HG03469 (cell line): ENCODE data around the gene TMEM91.
"Not testable (repeated sequence)": the region's sequence is repeated elsewhere in the genome, so short reads cannot be mapped to it uniquely, and the experiment has no call there.

ENCODE experiments used
- ATAC-seq: cut with Tn5 transposase; IDR thresholded peaks from one replicate; pipeline ENCODE4 v1.9.1; 2021; ENCODE audit warnings: mild to moderate bottlenecking, moderate library complexity, moderate number of reproducible peaks; ENCODE audit not compliant: unreplicated experiment

TMEM91 gene

GRCh38 chr19:41373993-41374392 lies 2.3 kb upstream of the TMEM91 start:
- no peak for ATAC-seq

- no peak for ATAC-seq
Measured at GRCh38 chr19:41376998-41377365, 649 bp downstream of the TMEM91 start.

DNA sequence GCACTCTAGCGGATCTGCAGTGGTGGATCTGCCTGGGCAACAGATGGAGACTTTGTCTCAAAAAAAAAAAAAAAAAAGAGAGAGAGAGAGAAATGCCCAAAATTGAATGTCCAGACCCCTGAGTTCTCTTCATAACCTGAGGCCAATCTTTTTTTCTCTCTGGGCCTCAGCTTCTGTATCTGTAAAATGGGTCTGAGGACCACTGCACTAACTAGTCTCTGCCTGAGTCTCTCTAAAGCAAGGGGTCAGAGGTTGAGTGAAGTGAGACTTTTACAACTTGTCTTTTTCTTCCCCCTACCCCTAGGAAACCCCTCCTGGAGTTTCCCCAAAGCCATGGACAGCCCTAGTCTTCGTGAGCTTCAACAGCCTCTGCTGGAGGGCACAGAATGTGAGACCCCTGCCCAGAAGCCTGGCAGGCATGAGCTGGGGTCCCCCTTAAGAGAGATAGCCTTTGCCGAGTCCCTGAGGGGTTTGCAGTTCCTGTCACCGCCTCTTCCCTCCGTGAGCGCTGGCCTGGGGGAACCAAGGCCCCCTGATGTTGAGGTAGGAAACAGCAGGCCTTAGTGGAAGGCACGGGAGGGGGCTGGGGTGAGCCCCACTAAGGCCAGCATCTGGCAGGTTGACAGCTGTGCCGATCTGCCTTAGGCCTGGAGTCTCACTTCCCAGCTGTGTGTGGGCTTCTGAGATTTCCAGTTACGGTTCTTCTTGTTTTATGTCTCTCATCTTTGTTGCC lies 1.8 kb downstream of the TMEM91 start:
- no peak for ATAC-seq

DNA sequence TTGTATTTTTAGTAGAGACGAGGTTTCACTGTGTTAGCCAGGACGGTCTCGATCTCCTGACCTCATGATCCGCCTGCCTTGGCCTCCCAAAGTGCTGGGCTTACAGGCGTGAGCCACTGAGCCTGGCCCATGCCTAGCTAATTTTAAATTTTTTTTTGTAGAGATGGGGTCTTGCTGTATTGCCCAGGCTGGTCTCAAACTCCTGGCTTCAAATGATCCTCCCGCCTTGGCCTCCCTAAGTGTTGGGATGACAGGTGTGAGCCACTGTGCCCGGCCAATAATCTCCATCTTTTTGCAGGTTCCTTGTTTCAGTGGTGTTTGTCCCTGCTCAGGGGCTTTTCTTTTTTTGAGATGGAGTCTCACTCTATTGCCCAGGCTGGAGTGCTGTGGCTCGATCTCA lies 5.2 kb downstream of the TMEM91 start:
- ATAC-seq, result not testable (repeated sequence)

DNA sequence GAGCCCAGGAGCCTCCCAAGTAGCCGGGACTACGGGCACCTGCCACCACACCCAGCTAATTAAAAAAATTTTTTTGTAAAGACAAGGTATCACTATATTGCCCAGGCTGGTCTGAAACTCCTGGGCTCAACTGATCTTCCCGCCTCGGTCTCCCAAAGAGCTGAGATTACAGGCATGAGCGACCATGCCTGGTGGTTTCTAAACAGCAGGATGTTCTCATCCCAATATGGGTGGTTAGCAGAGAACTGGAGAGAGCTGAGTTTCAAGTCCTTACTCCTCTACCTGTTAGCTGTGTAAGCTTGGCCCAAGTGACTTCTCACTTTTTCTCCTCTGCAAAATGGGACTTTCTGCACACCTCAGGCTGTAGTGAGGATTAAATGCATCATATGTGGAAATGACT lies 8.0 kb downstream of the TMEM91 start:
- ATAC-seq, result no peak

DNA sequence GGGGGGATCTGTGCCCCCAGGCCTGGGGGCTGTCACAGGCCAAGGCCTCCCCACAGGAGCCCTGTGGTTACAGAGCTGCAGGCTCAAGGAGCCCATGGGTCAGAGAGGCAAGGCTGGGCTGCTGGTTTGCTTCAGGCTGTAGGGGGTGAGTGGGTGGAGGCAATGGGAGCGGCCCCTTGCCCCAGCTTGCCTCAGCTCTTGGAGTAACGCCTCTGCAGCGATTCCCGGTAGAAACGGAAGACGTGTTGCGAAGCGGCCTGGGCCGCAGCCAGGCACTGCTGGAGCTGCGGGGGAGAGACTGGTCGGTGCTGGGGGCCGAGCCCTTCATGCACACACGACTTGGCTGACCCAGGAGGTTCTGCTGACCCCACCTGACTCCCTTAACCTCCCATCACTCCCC lies 10.1 kb downstream of the TMEM91 start:
- ATAC-seq, result no peak

- no peak for ATAC-seq
Measured at GRCh38 chr19:41391618-41392017, 15.3 kb downstream of the TMEM91 start.

GRCh38 chr19:41392775-41393174 lies 16.4 kb downstream of the TMEM91 start:
- no peak for ATAC-seq

- ATAC-seq, result no peak
Measured at GRCh38 chr19:41395355-41395754, 19.0 kb downstream of the TMEM91 start.

GRCh38 chr19:41397086-41398049 lies 21.0 kb downstream of the TMEM91 start, which contains the start of the genes BCKDHA and EXOSC5:
TSS of gene BCKDHA (plus strand) at chr19:41397818. CDS start at chr19:41397828, 10 bp downstream.
TSS of gene EXOSC5 (minus strand) at chr19:41397359. CDS start at chr19:41397328, 31 bp downstream.
- peak; percentile 77 for ATAC-seq

GRCh38 chr19:41398050-41398418 lies 21.7 kb downstream of the TMEM91 start:
- no peak for ATAC-seq

- ATAC-seq, result no peak
Measured at GRCh38 chr19:41398598-41398997, 22.3 kb downstream of the TMEM91 start.

DNA sequence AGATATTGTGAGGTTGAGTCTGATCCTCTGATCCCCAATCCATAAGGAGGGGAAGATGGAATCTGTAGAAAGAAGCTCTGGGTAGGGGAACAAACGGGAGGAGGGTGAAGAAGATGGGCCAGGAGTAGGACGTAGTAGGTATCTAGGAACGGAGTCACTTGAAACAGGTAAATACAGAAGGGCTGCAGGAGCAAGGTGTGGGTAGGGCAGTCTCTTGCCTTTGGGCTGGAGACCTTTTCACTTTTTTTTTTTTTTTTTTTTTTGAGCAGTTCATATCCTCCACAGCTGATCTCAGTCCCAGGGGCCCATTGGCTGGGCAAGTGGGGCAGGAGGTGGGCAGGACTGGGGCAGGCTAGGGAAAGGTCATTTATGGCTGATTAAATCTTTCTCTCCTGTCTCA lies 22.8 kb downstream of the TMEM91 start:
- no peak for ATAC-seq

DNA sequence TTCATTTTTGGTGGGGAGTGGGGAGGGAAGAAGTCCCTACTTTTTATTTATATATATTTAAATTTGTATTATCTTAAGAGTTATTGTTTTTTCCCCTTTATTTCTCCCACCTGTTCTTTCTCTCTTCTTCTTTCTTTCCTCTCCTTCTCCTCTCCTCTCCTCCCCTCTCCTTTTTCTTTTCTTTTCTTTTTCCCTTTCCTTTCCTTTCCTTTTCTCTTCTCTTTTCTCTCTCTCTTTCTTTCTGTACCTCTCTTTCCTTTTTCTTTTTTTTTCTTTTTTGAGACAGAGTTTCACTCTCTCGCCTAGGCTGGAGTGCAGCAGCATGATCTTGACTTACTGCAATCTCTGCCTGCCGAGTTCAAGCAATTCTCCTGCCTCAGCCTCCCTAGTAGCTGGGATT lies 23.2 kb downstream of the TMEM91 start:
- no peak for ATAC-seq

- no peak for ATAC-seq
Measured at GRCh38 chr19:41401483-41401882, 25.1 kb downstream of the TMEM91 start.

DNA sequence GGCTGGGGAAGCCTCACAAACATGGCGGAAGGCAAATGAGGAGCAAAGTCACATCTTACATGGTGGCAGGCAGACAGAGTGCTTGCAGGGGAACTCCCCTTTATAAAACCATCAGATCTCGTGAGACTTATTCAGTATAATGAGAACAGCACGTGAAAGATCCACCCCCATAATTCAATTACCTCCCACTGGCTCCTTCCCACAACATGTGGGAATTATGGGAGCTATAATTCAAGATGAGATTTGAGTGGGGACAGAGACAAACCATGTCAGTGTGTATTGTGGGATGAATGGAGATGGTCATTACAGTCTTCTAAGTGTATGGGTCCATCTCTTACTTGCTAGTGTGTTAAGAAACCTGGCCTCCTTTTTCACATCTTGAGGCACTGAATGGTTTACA lies 25.7 kb downstream of the TMEM91 start:
- ATAC-seq, result no peak

DNA sequence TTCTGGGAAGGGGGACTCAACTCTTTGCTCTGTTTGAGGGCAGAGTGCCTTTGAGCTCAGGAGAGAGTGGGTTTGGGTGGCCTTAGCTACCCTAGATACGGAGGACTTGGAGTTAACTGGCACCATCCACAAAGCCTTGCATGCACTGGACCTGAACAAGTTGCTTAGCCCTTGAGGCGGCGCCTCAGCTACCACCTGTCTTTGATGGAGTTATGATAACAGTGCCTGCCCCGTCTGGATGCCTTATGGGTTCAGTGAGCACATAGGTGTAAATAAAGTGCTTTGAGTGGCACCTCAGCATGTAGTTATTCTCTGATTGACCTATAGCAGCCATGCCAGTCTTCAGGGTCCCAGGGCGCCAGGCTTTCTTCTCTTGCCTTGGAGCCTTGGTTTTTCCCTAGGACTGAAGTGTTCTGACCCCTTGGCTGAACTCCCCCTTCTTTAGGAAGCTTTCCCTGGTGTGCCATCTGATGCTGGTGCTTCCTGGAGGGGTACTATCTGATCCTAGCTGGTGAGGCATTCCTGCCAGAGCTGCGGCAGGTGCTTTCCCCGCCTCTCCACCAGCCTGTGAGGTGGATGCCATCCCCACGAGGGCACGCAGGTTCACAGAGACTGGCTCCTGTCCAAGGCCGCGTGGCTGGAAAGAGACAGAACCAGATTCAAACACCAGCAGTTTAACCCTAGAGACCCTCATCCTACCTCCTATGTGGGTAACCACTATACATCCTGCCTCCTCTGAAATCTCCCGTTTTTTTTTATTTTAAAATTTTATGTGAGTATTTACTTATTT lies 27.0 kb downstream of the TMEM91 start:
- ATAC-seq, result no peak

- no peak for ATAC-seq
Measured at GRCh38 chr19:41405776-41406175, 29.4 kb downstream of the TMEM91 start.

- no peak for ATAC-seq
Measured at GRCh38 chr19:41407271-41407670, 30.9 kb downstream of the TMEM91 start.

DNA sequence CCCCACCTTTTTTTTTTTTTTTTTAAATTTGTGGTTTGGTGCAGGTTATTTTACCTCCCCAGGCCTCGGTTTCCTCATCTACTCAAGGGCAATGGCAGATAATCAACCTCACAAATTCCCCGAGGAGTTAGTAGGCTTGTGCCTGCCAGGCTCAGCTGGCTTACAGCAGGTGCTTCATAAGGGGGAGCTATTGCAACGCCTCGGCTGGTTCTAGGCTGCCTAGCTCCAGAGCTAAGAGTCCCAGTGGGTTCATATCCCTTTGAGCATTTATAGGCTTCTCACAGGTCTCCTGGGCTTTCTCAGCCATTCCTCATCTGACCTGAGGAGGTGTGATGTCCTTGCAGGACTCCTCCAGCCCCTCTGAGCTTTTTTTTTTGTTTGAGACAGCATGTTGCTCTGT lies 31.9 kb downstream of the TMEM91 start:
- no peak for ATAC-seq

DNA sequence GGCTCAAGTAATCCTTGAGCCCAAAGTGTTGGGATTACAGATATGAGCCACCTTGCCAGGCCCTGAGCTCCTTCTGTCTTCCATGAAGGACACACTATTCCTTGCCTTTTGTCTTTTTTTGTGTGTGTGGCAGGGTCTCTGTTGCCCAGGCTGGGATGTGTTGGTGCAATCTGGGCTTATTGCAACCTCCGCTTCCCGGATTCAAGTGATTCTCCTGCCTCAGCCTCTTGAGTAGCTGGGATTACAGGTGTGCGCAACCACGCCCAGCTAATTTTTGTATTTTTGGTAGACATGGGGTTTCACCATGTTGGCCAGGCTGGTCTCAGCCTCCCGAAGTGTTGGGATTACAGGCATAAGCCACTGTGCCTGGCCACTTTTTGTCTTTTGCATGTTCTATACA lies 32.5 kb downstream of the TMEM91 start:
- ATAC-seq, result not testable (repeated sequence)
